GM18511 (cell line): ENCODE results near the gene ACSM5.
"Not testable (repeated sequence)": the region's sequence is repeated elsewhere in the genome, so short reads cannot be mapped to it uniquely, and the experiment has no call there.

Experiments
- ATAC-seq: cut with Tn5 transposase; IDR thresholded peaks from one replicate; pipeline ENCODE4 v1.9.1; 2021; ENCODE audit warnings: mild to moderate bottlenecking, moderate library complexity; ENCODE audit not compliant: unreplicated experiment

ACSM5 gene

DNA sequence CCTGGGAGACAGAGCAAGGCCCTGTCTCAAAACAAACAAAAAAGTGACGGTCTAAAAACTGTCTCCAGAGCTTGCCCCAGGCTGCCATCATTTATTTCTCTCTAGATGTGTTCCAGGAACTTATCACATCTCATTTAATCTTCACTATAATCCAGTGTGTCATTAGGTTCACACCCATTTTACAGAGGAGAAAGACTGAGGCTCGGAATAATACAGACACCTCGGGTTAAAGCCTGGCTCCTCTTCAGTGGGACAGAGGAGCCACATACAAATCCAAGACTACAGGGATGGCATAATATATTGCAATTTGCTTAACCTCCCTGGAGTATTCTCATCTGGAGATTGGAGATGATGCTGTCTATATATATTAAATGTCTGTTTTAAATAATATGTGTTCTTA, 10.7 kb upstream of the ACSM5 start:
- no peak for ATAC-seq

DNA sequence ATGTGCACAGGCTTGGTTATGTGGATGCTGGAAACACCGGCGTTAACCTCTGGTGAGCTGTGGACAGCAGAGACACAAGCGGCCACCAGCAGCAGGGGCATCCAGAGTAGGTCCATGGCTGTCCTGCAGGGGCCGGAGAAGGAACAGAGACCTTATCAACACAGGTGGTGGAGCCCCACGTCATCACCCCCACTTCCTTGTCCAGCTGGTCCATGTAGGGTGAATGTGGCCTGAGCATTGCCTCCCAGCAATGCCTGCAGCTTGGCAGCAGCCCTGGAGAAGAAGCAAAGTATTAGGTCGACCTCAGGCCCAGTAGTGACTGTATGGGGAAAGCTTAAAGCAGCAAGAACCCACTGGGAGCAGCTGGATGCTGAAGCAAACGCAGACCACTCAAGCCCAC, 10.1 kb upstream of the ACSM5 start:
- no peak for ATAC-seq

DNA sequence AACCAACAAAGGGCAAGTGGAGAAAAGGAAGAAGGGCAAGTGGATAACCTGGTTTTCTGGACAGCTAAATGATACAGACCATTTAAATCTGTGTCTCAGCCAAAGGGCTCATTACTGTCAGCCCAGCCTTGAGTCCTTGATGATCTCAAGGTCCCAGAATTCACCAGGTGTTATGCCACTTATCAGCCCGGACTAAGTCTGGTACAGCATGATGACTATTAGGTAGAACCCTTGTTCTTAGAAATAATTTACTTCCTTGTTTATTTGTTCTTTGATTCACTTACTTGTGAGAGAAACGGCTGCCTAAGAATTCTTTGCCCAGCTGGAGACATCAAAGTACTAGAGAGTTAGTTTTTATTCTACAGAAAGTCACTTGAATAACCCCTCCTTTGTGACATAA, 8.3 kb upstream of the ACSM5 start:
- no peak for ATAC-seq

DNA sequence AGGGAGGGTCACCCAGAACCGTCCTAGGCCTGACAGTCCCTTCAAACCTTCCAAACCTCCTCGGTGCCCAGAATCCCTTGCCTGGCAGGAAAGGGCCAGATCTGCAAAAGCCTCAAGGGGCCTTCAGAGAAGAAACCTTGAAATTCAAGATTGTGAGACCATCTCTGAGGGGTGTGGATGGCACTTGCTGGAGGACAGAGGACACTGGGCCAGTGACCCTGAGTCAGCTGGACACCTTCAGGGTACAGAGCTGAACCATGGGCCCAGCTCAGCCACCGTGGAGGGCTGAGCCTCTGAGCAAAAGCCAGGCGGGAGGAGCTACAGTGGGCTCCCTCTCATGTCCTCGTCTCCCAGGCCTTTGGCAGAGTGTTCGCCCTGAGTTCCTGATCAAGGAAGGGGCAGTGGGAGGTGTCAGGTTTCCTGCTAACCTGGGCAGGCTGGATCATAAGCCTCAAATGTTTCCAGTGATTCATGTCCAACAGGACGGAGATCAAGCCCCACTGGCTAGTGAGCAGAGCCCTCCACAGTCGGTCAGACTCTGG, 7.8 kb upstream of the ACSM5 start:
- no peak for ATAC-seq

DNA sequence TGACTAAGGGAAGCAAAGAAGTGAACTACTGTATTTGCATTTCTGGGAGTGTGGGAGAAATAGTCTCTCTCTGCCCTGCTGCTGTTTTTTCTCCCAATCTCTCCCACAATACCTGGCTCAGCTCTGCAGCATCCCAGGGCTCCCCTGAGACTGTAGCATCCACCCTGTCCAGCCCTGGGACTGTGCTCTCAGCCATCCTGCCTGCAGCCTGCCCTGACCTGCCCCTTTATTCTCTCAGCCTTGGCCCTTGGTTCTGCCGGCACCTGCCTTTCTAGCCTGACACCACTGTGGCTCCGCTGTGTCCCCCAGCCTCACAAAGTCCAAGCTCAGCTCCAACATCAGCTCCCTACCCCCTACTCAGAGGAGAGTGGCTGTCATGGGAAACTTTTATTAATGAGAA, 6.7 kb upstream of the ACSM5 start:
- no peak for ATAC-seq

DNA sequence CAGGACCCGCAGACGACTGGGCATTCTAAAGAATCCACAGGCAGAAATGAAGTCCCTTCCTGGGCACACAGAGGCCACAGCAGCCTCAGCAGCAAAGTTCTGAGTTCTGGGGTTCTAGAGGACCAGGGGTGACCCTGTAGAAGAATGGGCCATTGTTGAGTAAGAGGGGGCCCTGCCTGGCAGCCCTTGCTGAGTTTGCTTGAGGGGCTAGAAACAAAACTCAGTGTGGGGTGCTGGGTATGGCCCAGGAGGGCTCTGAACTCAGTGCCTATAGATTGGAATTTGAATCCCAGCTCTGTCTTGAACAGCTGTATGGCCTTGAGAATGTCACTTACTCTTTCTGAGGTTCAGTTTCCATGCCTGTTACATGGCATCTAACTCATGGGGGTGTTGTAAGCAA, 4.7 kb upstream of the ACSM5 start, which contains the start of gene PDILT:
Gene PDILT, minus strand, starts transcription at position 101 of the 400 bp plus-strand sequence. CDS start 5,437 bp downstream, outside the sequence.
- ATAC-seq: no peak

DNA sequence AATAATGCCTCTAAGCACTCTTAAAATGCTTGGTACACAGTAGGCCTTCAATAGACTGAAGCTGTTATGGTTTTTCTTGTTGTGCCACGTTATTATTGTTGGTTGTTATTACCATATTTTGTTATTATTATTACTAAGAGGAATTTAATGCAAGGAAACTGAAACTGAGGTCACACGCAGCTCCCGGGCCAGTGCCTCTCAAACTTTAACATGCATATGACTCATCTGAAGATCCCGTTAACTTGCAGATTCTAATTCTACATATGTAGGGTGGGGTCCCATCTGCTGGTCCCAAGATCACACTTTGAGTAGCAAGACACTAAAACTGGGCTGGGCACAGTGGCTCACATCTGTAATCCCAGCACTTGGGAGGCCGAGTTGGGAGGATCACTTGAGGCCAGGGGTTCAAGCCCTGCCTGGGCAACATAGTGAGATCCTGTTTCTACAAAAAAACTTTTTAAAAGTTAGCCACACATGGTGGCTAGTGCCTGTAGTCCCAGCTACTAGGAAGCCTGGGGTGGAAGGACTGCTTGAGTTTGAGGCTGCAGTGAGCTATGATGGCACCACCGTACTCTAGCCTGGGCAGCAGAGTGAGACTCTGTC, 888 bp downstream of the ACSM5 start:
- no peak for ATAC-seq

DNA sequence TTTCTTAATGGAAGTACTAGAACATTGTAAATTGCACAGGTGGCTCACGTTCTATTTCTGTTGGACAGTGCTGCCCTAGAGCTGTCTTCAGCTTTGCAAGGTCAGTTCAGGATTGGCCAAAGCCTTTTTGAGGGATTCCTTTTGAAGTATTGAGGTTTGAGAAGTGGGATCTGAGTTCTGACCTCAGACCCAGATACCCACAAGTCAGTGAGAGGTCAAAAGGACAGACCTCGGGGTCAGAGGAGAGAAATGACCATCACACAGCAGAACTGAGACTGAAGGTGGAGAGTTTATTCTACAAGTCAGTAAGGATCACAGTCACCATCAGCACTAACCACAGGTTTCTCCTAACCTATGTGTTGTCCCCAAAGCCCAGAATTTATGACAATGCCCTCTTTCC, 1.7 kb downstream of the ACSM5 start:
- ATAC-seq: no peak

DNA sequence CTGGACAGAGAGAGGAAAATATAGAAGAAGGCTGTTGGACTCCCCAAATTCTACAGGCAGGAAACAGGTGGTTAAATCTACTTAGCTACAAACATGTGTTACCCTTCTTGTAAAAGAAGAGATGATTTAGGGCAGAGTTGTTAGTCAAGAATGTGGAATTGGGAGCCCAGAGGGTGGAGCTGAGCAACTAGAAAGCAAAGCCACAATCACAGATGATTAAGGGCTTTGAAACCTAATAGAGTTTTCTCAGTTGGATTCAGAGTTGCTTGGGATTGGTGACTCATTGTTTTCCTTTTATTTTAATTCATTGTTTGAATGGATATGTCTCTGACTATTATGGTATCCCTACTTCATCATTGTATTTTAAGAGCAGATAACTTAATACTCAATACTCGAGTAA, 6.2 kb downstream of the ACSM5 start:
- ATAC-seq: no peak

DNA sequence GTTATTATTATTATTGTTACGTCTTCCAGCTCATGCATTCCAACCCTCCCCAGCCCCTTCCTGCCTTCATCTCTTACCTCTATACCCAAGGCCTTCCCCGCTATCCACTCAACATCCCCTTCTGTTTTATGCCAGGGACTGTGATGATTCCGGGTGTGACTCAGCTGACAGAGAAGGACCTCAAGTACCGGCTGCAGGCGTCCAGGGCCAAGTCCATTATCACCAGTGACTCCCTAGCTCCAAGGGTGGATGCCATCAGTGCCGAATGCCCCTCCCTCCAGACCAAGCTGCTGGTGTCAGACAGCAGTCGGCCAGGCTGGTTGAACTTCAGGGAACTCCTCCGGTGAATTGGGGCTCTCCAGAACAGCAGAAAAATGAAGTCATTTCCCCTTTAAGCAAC, 9.8 kb downstream of the ACSM5 start:
- not testable (repeated sequence) for ATAC-seq

DNA sequence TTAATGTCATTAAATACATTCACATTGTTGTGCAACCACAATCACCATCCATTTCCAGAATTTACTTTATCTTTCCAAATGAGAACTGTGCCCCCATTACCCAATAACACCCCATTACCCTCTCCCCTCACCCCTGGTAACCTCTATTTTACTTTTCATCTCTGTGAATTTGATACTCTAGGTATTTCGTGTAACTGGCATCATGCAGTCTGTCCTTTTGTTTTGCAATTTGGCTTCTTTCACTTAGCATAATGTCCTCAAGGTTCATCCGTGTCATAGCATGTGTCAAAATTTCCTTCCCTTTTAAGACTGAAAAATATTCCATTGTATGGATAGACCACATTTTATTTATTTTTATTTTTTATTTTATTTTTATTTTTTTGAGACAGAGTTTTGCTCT, 12.4 kb downstream of the ACSM5 start:
- not testable (repeated sequence) for ATAC-seq

DNA sequence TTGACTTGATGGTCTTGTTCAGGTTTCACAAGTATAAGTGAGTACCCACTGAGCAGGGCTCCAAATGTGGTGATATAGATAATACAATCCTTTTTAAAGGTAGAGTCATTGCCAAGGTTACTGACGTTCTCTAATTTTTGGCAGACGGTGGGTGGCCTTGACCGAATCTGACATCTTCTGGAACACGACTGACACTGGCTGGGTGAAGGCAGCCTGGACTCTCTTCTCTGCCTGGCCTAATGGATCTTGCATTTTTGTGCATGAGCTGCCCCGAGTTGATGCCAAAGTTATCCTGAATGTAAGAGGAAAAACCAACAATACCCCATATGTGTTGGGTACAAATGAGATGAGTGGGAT, 14.4 kb downstream of the ACSM5 start:
- ATAC-seq: not testable (repeated sequence)

DNA sequence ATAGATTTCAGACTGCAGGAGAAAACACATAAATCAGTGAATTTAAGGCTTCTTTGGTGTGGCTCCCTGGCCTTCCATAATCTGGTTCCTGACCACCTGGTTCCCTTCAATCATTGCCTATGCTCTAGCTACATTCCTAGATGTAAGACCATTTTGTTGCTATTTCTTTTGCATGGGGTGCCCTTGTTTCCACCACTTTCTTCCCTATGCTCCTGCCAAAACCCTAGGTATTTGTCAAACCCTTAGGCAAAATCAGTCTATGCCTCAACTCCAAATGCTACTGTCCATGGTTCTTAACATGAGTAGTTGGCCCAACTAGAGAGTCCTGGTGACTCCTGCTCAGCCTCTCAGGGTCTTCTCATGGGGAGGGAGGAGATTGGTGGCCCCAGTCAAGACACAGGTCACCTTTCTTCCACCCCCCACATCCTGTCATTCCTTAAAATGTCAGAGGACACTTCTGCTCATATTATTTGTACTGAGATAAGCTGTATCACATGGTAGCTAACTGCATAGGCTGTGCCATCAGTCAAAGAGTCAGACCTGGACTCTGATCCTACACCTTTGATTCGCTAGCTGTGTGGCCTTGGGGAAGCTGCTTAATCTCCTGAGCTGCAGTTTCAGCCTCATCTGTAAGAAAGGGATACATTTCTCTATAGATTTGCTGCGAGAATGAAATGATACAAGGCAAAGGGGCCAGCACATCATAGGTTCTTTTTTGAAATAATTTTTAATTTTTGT, 15.0 kb downstream of the ACSM5 start:
- ATAC-seq: no peak

DNA sequence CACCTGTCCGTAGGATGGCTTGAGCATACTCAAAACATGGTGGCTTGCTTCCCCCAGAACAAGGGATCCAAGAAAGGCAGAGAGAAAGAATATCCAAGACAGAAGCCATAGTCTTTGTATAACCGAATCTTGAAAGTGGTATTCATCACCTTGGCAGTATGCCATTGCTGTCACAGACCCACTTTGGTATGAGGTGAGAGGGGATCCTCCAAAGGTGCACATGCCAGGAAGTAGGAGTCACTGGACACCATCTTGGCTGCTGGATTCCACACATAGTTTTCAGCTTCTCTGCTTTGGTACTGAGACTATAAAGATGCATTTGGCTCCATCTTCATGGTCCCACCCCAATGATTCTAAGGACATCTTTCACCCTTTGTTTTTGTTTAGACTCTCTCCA, 18.1 kb downstream of the ACSM5 start:
- ATAC-seq: not testable (repeated sequence)

DNA sequence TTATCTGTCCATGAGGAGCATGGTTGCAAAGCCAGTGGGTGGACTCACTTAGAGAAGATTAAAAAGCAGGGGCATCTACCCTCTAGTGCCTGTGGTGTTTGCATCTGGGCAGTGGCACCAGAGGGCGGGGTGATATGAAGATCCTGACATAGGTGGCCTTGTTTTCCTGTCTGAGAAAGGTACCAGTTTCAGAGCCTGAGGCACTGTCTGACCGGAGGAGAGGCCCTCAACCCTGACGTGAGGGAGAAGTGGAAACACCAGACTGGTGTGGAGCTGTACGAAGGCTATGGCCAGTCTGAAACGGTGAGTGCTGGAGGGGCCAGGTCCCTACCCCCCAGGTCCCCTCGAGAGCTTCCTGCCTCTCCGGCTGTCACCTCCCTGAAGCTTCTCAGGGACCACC, 20.2 kb downstream of the ACSM5 start:
- ATAC-seq: not testable (repeated sequence)

DNA sequence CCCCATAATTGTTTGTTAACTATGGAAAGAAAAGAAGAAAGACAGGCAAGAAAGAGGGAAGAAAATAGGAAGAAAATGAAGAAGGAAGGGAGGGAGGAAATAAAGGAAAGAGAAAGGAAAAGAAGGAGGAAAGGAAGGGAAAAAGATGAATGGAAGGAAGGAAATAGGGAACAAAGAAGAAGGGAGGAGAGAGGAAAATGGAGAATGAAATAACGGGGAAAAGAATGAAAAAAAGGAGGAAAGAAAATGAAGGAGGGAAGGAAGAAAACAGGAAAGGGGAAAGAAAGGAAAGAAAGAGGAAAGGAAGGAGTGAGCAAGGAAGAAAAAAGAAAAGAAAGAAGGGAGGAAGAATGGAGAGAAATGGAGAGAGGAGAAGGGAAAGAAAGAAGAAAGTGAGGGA, 21.1 kb downstream of the ACSM5 start:
- ATAC-seq: not testable (repeated sequence)

DNA sequence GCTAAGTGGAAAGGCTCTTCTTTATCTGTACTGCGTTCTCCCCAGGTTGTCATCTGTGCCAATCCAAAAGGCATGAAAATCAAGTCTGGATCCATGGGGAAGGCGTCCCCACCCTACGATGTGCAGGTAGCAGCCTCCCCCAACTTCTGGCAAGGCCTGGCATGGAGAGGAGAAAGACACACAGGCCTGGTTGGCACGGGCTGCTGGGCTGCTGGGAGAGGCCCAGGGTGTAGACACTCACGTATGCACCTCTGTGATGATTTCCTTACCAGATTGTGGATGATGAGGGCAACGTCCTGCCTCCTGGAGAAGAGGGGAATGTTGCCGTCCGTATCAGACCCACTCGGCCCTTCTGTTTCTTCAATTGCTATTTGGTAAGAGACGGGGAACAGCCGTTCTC, 21.6 kb downstream of the ACSM5 start:
- ATAC-seq: no peak

DNA sequence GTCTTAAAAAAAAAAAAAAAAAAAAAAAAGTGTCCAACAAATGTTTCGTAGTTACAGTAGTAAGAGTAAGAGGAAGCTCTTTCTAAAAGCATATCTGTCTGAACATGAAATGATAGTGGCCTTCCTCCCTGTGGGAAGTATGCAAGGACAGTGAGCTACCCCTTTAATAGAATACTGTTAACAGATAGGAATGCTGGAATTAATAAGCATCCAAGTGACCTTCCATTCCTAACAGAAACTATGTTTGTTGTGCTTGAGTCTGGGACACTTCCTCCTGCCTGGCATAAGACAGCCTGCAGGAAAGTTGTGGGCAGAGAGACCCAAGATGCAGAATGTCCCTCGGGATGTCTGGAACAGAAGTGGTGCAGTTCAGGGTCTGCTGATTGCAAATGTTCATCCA, 29.6 kb downstream of the ACSM5 start:
- ATAC-seq: not testable (repeated sequence)

DNA sequence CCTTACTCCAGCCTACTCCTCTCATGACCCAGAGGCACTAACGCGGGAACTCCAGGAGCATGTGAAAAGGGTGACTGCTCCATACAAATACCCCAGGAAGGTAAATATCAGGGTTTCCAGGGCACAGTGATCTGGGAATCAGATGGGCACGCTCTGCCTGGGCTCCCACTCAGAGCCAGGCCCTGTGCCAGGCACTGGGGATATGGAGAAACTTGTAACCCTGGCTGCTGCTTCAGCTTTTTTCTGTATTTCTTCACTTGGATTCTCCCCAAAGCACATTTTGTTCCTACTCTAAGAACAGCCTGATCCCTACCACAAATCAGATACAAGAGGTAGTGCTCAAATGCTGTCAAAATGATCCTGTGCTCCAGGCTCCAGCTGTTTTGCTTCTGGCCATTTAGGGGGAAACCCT, 30.5 kb downstream of the ACSM5 start:
- not testable (repeated sequence) for ATAC-seq

DNA sequence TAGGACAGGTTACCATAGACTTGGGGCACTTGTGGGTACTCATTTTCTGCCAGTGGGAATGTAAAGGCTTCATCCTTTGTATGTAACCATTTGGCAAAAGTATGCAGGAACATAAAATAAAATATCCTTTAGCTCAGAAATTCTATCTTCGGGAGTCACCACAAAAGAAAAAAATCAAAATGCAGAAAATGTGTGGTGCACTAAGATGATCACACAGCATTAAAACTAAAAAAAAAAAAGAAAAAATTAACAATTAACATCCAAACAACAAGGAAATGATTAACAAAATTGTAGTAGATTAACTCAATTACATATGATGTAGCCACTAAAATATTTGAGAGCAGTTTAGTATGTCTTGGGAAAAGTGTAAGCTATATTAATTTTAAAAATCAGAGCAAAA, 31.4 kb downstream of the ACSM5 start:
- ATAC-seq: not testable (repeated sequence)

DNA sequence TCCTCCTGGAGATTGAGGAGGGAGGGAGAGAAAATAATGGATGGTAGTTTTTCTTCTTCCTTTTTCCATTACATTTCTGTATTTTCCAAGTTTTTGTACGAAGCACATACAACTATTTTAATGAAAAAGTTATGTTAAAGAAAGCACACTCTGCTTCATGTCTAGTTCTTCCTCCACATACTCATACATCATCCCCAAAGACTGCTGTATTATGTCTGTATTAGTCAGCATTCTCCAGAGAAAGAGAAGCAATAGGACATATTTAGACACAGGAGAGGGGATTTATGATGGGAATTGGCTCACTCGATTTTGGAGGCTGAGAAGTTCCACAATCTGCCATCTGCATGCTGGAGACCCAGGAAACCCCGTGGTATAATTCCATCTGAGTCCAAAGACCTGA, 31.9 kb downstream of the ACSM5 start:
- ATAC-seq: no peak

DNA sequence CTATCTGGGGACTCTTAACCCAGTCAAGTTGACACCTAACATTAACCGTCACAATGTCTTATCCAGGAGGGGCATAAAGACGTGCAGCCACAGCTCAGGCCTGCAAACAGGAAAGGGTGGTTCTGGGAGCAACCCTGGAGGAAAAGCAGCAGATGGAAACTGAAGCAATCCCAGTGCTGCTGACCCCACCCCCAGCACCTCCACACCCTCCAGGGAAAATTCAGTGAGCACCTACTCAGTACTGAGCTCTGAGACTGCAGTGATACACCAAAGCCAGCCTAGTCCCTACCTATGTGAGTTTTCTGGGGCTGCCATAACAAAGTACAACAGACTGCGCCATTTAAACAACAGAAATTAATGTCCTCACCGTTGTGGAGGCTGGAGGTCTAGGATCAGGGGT, 32.5 kb downstream of the ACSM5 start:
- ATAC-seq: not testable (repeated sequence)
